ENCODE results near the gene TMEM259. TPM values are rescaled to one million over a fixed set of nuclear protein-coding genes. Genes with fewer than 3 reads are reported as not detected.
A peak's percentile ranks its signal among the peaks of the same experiment; 100 is the strongest.

The TMEM259 gene
- total and polyA plus RNA-seq, 2 donors from 2014 or later = 129 to 180 TPM

- Histone ChIP-seq H3K4me1 (ENCODE audit: control insufficient read depth in 2 of 3, insufficient read depth in 2 of 3, low read depth in 1 of 3, low read length in 3 of 3) (no peaks in the 10 kb centered on the region), H3K36me3 (ENCODE audit: control insufficient read depth in 2 of 3, insufficient read depth in 3 of 3, low read length in 3 of 3) (peaks cover 0 to 8% (median 0%) of the 10 kb centered on the region in 3 donors), H3K27ac (ENCODE audit: low read depth in 2 of 2, low read length in 2 of 2) (no peak overlapping the region), H3K9ac (ENCODE audit: low read length in 3 of 3) (no peak overlapping the region), H3K27me3 (ENCODE audit: control insufficient read depth, insufficient read depth, low read length) (no peaks in the 10 kb centered on the region), H3K9me3 (ENCODE audit: control insufficient read depth in 2 of 3, insufficient read depth in 1 of 3, low read length in 3 of 3) (peaks cover 0 to 29% (median 7%) of the 10 kb centered on the region in 3 donors), H3K4me3 (ENCODE audit: low read length in 3 of 3) (no peak overlapping the region)
- TF ChIP-seq, protein P1, sequence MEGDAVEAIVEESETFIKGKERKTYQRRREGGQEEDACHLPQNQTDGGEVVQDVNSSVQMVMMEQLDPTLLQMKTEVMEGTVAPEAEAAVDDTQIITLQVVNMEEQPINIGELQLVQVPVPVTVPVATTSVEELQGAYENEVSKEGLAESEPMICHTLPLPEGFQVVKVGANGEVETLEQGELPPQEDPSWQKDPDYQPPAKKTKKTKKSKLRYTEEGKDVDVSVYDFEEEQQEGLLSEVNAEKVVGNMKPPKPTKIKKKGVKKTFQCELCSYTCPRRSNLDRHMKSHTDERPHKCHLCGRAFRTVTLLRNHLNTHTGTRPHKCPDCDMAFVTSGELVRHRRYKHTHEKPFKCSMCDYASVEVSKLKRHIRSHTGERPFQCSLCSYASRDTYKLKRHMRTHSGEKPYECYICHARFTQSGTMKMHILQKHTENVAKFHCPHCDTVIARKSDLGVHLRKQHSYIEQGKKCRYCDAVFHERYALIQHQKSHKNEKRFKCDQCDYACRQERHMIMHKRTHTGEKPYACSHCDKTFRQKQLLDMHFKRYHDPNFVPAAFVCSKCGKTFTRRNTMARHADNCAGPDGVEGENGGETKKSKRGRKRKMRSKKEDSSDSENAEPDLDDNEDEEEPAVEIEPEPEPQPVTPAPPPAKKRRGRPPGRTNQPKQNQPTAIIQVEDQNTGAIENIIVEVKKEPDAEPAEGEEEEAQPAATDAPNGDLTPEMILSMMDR (IDR thresholded peaks at IDR 0.05; ENCODE audit: borderline replicate concordance, extremely low read depth, insufficient read depth) = no peak
- DNase-seq = no peak
- intact Hi-C loops (cut with DNase I) = no loop called here
- FAIRE-seq = no peak
Measured at GRCh38 chr19:1055028-1055425, 34.1 kb upstream of the TMEM259 start.

DNA sequence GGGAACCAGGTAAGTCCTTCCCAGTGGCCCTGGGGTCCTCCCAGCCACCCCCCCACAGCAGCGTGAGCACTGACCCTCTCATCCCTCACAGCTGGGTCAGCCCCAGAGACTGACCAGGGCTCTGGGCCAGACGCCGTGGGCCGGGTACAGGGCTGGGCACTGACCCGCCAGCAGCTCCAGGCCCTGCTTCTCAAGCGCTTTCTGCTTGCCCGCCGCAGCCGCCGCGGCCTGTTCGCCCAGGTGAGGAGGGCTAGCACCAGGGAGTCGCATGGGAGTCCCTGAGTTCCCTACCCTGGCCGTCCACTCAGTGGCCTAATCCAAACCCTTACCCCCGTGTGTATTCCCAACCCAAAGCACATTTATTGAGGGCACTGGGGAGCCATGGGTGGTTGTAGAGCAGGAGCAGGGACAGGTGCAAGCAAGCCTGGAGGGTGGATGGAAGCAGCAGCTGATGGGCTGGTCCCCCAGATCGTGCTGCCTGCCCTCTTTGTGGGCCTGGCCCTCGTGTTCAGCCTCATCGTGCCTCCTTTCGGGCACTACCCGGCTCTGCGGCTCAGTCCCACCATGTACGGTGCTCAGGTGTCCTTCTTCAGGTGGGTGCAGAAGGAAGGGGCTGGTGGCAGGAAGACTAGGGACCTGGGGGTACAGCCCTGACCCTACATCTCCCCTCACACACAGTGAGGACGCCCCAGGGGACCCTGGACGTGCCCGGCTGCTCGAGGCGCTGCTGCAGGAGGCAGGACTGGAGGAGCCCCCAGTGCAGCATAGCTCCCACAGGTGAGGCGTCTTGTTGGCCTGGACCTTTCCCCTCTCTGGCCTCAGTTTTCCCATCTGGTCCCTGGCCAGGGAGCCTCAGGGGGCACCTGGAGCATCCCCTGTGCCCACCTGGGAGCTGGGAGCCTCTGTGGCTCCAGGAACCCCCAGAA is 33.4 kb upstream of the TMEM259 start:
- Histone ChIP-seq H3K27me3 (ENCODE audit: control insufficient read depth, insufficient read depth, low read length) (no peaks in the 10 kb centered on the region), H3K9ac (ENCODE audit: low read length in 3 of 3) (no peak overlapping the region), H3K4me3 (ENCODE audit: low read length in 3 of 3) (no peak overlapping the region), H3K27ac (ENCODE audit: low read depth in 2 of 2, low read length in 2 of 2) (no peak overlapping the region), H3K36me3 (ENCODE audit: control insufficient read depth in 2 of 3, insufficient read depth in 3 of 3, low read length in 3 of 3) (peaks cover 0 to 8% (median 0%) of the 10 kb centered on the region in 3 donors), H3K9me3 (ENCODE audit: control insufficient read depth in 2 of 3, insufficient read depth in 1 of 3, low read length in 3 of 3) (peaks cover 0 to 29% (median 7%) of the 10 kb centered on the region in 3 donors), H3K4me1 (ENCODE audit: control insufficient read depth in 2 of 3, insufficient read depth in 2 of 3, low read depth in 1 of 3, low read length in 3 of 3) (no peaks in the 10 kb centered on the region)
- no peak for FAIRE-seq
- intact Hi-C loops (cut with DNase I) = no loop called here
- DNase-seq = no peak
- TF ChIP-seq, protein P1 (IDR thresholded peaks at IDR 0.05; ENCODE audit: borderline replicate concordance, extremely low read depth, insufficient read depth) = no peak

DNA sequence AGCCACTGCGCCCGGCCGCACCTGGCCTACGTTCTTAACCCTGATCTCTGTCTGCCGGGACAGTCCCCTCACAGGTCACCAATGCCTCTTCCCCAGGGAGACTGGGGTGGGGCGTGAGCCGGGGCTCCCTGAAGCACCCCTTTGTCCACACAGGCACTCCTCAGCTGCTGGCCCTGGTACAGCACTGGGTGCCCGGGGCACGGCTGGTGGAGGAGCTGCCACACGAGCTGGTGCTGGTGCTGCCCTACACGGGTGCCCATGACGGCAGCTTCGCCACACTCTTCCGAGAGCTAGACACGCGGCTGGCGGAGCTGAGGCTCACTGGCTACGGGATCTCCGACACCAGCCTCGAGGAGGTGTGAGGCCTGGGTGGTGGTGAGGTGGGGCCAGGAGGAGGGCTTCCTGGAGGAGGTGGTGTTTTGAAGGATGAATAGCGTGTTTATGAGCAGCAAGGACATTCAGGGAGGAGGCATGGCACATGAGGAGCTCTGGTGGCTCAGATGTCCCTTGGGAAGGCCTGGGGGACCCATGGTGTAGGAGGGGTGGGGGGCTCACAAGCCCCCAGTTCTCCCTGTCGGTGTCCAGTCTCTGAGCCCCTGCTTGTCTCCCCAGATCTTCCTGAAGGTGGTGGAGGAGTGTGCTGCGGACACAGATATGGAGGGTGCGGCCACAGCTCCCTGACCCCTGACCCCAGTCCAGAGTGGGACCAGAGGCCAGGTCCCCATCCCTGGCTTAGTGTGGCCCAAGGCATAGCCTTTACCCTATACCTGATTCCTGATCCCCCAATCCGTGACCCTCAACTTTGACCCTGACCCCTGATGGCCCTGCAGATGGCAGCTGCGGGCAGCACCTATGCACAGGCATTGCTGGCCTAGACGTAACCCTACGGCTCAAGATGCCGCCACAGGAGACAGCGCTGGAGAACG is 32.5 kb upstream of the TMEM259 start:
- FAIRE-seq (no peak), DNase-seq (peak in 1 of 5 donors; percentile 37)
- intact Hi-C loops (cut with DNase I) = no loop called here

More for the DNA sequence above, 32.5 kb upstream of the TMEM259 start:
- Histone ChIP-seq H3K4me3 (ENCODE audit: low read length in 3 of 3) (no peak overlapping the region), H3K27ac (ENCODE audit: low read depth in 2 of 2, low read length in 2 of 2) (no peak overlapping the region), H3K4me1 (ENCODE audit: control insufficient read depth in 2 of 3, insufficient read depth in 2 of 3, low read depth in 1 of 3, low read length in 3 of 3) (no peaks in the 10 kb centered on the region), H3K9ac (ENCODE audit: low read length in 3 of 3) (no peak overlapping the region), H3K27me3 (ENCODE audit: control insufficient read depth, insufficient read depth, low read length) (no peaks in the 10 kb centered on the region), H3K9me3 (ENCODE audit: control insufficient read depth in 2 of 3, insufficient read depth in 1 of 3, low read length in 3 of 3) (peaks cover 0 to 24% (median 7%) of the 10 kb centered on the region in 3 donors), H3K36me3 (ENCODE audit: control insufficient read depth in 2 of 3, insufficient read depth in 3 of 3, low read length in 3 of 3) (peaks cover 0 to 4% (median 0%) of the 10 kb centered on the region in 3 donors)
- TF ChIP-seq, protein P1 (IDR thresholded peaks at IDR 0.05; ENCODE audit: borderline replicate concordance, extremely low read depth, insufficient read depth) = no peak

All from kidney (tissue), 14 donors.